ENCODE data around the gene OS9.

The OS9 gene

DNA sequence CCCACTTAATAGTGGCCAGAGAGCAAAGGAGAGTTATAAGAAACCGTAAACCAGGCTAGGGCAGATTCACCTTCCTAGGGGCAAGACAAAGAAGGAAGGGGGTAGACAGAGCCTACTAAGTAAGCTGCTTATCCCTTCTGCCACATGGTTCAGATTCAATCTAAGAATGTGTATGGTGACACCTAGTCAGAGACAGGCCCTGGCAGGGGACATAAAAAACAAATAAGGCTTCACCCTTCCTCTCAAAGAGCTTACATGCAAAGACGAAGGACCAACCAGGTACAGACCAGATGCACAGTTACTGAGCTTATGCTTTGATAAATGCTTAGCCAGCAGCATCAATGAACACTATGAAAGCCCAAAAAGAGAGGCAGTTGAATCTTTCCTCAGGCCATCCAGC is 68.5 kb downstream of the OS9 start:
- no peak overlapping the region for H3K4me3 ChIP-seq (replicated peaks; ENCODE audit: low read depth, low read length)
- peaks cover 8% of the 10 kb centered on the region for H3K36me3 ChIP-seq (ENCODE audit: control insufficient read depth, insufficient read depth, low read length)
- no peaks in the 10 kb centered on the region; the same call in 1 of the 2 replicates for H3K27me3 ChIP-seq (replicated peaks; ENCODE audit: control insufficient read depth, insufficient read depth, low read length)
- no peak for DNase-seq (ENCODE audit: extremely low read depth, insufficient read length)
- TF ChIP-seq, protein P1, sequence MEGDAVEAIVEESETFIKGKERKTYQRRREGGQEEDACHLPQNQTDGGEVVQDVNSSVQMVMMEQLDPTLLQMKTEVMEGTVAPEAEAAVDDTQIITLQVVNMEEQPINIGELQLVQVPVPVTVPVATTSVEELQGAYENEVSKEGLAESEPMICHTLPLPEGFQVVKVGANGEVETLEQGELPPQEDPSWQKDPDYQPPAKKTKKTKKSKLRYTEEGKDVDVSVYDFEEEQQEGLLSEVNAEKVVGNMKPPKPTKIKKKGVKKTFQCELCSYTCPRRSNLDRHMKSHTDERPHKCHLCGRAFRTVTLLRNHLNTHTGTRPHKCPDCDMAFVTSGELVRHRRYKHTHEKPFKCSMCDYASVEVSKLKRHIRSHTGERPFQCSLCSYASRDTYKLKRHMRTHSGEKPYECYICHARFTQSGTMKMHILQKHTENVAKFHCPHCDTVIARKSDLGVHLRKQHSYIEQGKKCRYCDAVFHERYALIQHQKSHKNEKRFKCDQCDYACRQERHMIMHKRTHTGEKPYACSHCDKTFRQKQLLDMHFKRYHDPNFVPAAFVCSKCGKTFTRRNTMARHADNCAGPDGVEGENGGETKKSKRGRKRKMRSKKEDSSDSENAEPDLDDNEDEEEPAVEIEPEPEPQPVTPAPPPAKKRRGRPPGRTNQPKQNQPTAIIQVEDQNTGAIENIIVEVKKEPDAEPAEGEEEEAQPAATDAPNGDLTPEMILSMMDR (IDR thresholded peaks at IDR 0.05; ENCODE audit: insufficient read depth, low read length, poor library complexity, severe bottlenecking), result no peak

DNA sequence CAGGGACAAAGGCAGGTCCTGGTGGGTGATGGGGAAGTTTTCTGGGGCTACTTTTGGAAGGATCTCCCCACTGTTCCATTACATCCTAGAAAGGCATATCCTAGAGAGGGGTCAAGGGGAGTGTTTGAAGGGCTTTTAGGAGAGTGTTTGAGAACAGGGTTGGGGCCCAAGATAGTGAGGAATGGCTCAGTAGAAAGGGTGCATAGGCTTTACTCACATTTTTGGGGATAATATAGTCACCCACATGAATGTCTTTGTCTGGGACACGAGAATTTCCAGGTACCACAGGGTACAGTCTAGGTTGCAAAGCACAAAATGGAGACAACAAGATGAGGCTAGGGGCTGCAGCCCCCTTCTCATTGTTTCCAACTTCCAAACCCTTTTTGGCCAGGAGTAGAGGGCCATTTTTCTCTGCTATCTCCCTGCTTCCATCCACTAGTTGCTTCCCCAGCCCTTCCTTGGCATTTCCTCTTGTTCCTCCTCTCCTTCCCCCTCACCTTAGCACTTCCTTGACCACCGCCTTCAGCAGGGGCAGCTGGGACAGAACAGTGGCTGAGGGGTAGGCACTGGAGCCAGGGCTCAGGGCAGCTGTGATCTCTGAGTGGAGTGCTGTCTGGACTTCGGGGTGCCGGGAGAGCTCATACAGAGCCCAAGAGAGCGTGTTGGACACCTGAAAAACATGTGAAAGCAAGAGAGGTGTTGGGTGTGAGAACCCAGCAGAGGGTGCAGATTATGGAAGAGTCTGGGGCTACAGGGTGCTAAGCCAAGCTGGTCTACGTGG is 70.1 kb downstream of the OS9 start:
- no peaks in the 10 kb centered on the region; the same call in 1 of the 2 replicates for H3K27me3 ChIP-seq (replicated peaks; ENCODE audit: control insufficient read depth, insufficient read depth, low read length)
- peaks cover 3% of the 10 kb centered on the region for H3K36me3 ChIP-seq (ENCODE audit: control insufficient read depth, insufficient read depth, low read length)
- H3K4me3 ChIP-seq (replicated peaks; ENCODE audit: low read depth, low read length), result no peak overlapping the region
- DNase-seq (ENCODE audit: extremely low read depth, insufficient read length), result no peak
- TF ChIP-seq, protein P1 (IDR thresholded peaks at IDR 0.05; ENCODE audit: insufficient read depth, low read length, poor library complexity, severe bottlenecking), result no peak

DNA sequence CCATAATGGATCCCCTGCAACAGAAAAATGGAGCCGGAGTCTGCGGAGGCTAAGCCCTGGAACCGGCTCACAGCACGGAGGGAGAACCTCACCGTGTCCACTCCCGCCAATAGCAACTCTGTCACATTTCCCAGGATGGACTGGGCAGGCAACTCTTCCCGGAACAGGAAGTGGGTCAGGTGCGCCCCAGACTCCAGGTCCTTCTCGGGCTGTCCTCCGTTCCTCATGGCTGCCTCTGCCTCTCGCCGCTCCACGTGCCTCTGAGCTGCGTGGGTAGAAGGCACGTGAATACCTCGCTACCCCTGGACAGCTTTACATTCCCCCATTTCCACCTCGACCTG is 70.7 kb downstream of the OS9 start:
- Histone ChIP-seq H3K36me3 (ENCODE audit: control insufficient read depth, insufficient read depth, low read length) (peaks cover 2% of the 10 kb centered on the region; the same call in 1 of the 2 replicates), H3K4me3 (replicated peaks; ENCODE audit: low read depth, low read length) (peak overlapping the region; percentile 54), H3K27me3 (replicated peaks; ENCODE audit: control insufficient read depth, insufficient read depth, low read length) (no peaks in the 10 kb centered on the region; the same call in 1 of the 2 replicates)
- TF ChIP-seq, protein P1 (IDR thresholded peaks at IDR 0.05; ENCODE audit: insufficient read depth, low read length, poor library complexity, severe bottlenecking), result no peak
- DNase-seq (ENCODE audit: extremely low read depth, insufficient read length), result no peak

DNA sequence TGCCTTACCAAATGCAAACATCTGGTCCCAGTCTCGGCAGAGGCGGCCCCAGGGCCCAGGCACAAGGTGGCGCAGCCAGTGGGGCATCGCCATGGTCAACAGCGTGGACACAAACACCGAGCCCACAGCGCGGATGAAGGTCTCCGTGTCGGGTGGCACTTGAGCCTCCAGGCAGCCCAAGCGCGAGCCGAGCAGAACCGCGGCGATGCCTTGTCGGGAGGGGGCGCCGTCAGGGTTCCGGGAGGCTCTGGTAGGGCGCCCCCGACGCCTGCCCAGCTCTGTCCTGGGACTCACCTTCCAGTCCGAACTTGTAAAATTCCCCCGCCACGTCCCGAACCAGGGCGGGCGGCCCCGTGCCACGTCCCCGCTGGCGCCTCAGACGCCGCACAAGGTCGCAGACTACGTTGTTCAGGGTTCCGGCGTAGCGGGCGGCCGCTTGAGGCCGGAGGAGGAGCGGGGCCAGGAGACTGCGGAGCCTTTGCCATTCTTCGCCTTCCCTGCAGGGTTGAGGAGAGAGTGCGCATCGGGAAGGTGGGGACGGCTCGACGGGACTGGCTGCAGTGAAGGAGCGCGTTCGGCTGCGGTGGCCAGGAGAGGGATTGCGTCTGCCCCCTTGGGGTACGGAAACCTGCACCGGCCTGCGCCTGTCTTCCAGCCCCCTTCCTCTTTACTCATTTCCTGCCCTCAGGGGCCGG is 71.2 kb downstream of the OS9 start:
- peak; percentile 55 for DNase-seq (ENCODE audit: extremely low read depth, insufficient read length)
- TF ChIP-seq, protein P1 (IDR thresholded peaks at IDR 0.05; ENCODE audit: insufficient read depth, low read length, poor library complexity, severe bottlenecking), result peak; percentile 77
- H3K27me3 ChIP-seq (replicated peaks; ENCODE audit: control insufficient read depth, insufficient read depth, low read length), result no peaks in the 10 kb centered on the region; the same call in 1 of the 2 replicates
- H3K36me3 ChIP-seq (ENCODE audit: control insufficient read depth, insufficient read depth, low read length), result peaks cover 2% of the 10 kb centered on the region; the same call in 1 of the 2 replicates
- peak overlapping the region; percentile 54 for H3K4me3 ChIP-seq (replicated peaks; ENCODE audit: low read depth, low read length)

DNA sequence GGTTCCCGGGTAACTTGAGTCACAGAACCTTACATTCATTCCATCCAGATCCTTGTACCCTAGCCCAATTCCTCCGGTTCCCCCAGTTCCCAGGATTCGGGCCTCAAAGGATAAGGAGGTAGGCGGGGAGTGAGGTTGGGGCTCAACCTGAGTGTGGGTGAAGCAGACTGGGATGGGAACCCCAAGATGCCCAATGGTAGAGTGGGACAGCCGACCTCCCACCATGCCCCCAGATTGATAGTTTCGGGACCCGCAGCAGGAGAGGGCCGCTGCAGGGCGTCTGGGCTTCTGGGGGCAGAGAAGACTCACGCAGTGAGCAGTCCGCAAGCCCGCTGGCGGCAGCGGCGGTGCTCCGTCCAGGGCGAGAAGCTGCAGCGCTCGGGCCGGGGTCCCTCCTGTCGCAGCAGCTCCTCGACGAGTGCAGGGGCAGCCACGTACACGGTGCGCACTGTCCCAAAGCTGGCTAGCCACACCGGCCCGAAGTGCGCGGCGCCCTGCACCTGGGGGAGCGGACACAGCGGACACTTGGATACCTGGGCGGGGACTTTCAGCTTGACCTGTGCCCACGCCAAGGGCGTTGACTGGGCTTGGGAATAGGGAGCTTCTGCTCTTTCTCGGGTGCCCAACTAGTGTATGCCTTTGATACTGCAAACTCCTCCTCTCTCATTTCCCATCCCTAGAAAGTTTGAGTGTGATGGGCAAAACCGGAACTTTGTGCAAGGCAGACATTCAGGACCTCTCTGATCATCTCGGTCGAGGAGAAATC is 71.9 kb downstream of the OS9 start:
- Histone ChIP-seq H3K4me3 (replicated peaks; ENCODE audit: low read depth, low read length) (peak overlapping the region; percentile 54), H3K27me3 (replicated peaks; ENCODE audit: control insufficient read depth, insufficient read depth, low read length) (no peaks in the 10 kb centered on the region; the same call in 1 of the 2 replicates)
- TF ChIP-seq, protein P1 (IDR thresholded peaks at IDR 0.05; ENCODE audit: insufficient read depth, low read length, poor library complexity, severe bottlenecking), result no peak

More for the DNA sequence above, 71.9 kb downstream of the OS9 start:
- peaks cover 4% of the 10 kb centered on the region for H3K36me3 ChIP-seq (ENCODE audit: control insufficient read depth, insufficient read depth, low read length)
- DNase-seq (ENCODE audit: extremely low read depth, insufficient read length), result no peak

Measured in GM06990 (cell line).